Measurements from ENCODE around the gene GBP5. TPM values are rescaled to one million over a fixed set of nuclear protein-coding genes. Genes with fewer than 3 reads are reported as not detected.
"Not testable (repeated sequence)": the region's sequence is repeated elsewhere in the genome, so short reads cannot be mapped to it uniquely, and the experiment has no call there.

GBP5 gene
- total RNA-seq, 1 donor from 2014 or later = not detected

DNA sequence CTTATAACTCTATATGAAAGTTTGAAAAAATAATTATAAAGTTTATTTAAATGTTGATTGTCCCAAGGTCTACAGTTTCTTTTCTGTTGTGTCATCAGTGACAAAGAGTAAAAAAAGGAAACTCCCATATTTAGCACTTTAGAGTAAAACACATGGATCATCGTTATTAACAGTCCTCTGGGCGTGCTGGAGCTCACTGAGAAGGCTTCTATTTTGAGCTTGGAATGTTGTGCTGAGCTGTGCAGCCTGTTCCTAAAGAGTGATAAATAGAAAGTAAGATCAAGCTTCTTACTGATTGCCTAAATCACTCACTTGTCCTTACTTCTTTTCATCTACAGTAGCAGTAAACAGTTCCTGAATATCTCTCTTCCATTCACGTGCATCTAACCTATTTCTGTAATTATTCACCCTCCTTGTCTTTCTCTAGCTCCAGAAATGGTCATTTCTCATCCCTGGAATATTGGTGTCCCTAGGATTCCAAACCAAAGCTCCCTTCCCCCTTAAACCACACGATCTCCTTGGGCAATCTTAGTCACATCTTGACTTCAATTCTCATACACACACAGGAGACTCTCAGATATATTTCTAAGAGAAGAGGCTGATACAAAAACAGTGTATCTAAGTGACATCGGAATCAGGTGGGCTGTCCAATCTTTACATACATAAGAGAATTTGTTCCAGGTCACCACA is 11.9 kb downstream of the GBP5 start:
- H3K27ac Mint-ChIP-seq (ENCODE audit: unreplicated experiment) = no peak overlapping the region
- H3K4me3 Mint-ChIP-seq (ENCODE audit: unreplicated experiment) = no peak overlapping the region
- no peaks in the 10 kb centered on the region for H3K4me1 Mint-ChIP-seq (ENCODE audit: low read depth)
- DNase-seq (ENCODE audit: low spot score) = no peak
- H3K9me3 Mint-ChIP-seq (ENCODE audit: low read depth) = no peaks in the 10 kb centered on the region
- no peaks in the 10 kb centered on the region for H3K36me3 Mint-ChIP-seq (ENCODE audit: low read depth)
- peaks cover 4% of the 10 kb centered on the region for H3K27me3 Mint-ChIP-seq (ENCODE audit: low read depth)
- TF ChIP-seq, protein P1, sequence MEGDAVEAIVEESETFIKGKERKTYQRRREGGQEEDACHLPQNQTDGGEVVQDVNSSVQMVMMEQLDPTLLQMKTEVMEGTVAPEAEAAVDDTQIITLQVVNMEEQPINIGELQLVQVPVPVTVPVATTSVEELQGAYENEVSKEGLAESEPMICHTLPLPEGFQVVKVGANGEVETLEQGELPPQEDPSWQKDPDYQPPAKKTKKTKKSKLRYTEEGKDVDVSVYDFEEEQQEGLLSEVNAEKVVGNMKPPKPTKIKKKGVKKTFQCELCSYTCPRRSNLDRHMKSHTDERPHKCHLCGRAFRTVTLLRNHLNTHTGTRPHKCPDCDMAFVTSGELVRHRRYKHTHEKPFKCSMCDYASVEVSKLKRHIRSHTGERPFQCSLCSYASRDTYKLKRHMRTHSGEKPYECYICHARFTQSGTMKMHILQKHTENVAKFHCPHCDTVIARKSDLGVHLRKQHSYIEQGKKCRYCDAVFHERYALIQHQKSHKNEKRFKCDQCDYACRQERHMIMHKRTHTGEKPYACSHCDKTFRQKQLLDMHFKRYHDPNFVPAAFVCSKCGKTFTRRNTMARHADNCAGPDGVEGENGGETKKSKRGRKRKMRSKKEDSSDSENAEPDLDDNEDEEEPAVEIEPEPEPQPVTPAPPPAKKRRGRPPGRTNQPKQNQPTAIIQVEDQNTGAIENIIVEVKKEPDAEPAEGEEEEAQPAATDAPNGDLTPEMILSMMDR (IDR thresholded peaks at IDR 0.05) = no peak

- no peak for DNase-seq (ENCODE audit: low spot score)
- Mint-ChIP-seq H3K4me3 (ENCODE audit: unreplicated experiment) (no peak overlapping the region), H3K9me3 (ENCODE audit: low read depth) (no peaks in the 10 kb centered on the region), H3K27me3 (ENCODE audit: low read depth) (peaks cover 4% of the 10 kb centered on the region), H3K36me3 (ENCODE audit: low read depth) (no peaks in the 10 kb centered on the region), H3K4me1 (ENCODE audit: low read depth) (no peaks in the 10 kb centered on the region), H3K27ac (ENCODE audit: unreplicated experiment) (no peak overlapping the region)
- TF ChIP-seq, protein P1 (IDR thresholded peaks at IDR 0.05) = no peak
Measured at GRCh38 chr1:89260042-89260441, 12.6 kb downstream of the GBP5 start.

- Mint-ChIP-seq H3K27me3 (ENCODE audit: low read depth) (peaks cover 4% of the 10 kb centered on the region), H3K27ac (ENCODE audit: unreplicated experiment) (no peak overlapping the region), H3K9me3 (ENCODE audit: low read depth) (no peaks in the 10 kb centered on the region), H3K36me3 (ENCODE audit: low read depth) (no peaks in the 10 kb centered on the region), H3K4me1 (ENCODE audit: low read depth) (no peaks in the 10 kb centered on the region), H3K4me3 (ENCODE audit: unreplicated experiment) (no peak overlapping the region)
- TF ChIP-seq, protein P1 (IDR thresholded peaks at IDR 0.05) = no peak
- DNase-seq (ENCODE audit: low spot score) = no peak
Measured at GRCh38 chr1:89259283-89259971, 13.2 kb downstream of the GBP5 start.

GRCh38 chr1:89257041-89257440 is 15.6 kb downstream of the GBP5 start:
- Mint-ChIP-seq H3K9me3 (ENCODE audit: low read depth) (peaks cover 6% of the 10 kb centered on the region), H3K4me3 (ENCODE audit: unreplicated experiment) (no peak overlapping the region), H3K4me1 (ENCODE audit: low read depth) (no peaks in the 10 kb centered on the region), H3K36me3 (ENCODE audit: low read depth) (no peaks in the 10 kb centered on the region), H3K27me3 (ENCODE audit: low read depth) (peaks cover 4% of the 10 kb centered on the region), H3K27ac (ENCODE audit: unreplicated experiment) (no peak overlapping the region)
- DNase-seq (ENCODE audit: low spot score) = no peak
- TF ChIP-seq, protein P1 (IDR thresholded peaks at IDR 0.05) = no peak

- DNase-seq (ENCODE audit: low spot score); H3K27ac Mint-ChIP-seq (ENCODE audit: unreplicated experiment); H3K27me3 Mint-ChIP-seq (ENCODE audit: low read depth); H3K4me3 Mint-ChIP-seq (ENCODE audit: unreplicated experiment); H3K36me3 Mint-ChIP-seq (ENCODE audit: low read depth); H3K9me3 Mint-ChIP-seq (ENCODE audit: low read depth); H3K4me1 Mint-ChIP-seq (ENCODE audit: low read depth): not testable (repeated sequence)
Measured at GRCh38 chr1:89255581-89255980, 17.1 kb downstream of the GBP5 start.

Data from chondrocyte (in vitro differentiated cells).